MM.1S (cell line): Measurements from ENCODE around the gene FAM120AOS.

Source experiments
- DNase-seq: peaks from one replicate; pipeline ENCODE4 v3.0.0-alpha.2; 2015
- H2AFZ ChIP-seq: fragments of 300-600 bp; sonication (generic); 2 replicates; pipeline ENCODE4 v1.6.0; 2016; ENCODE audit warnings: antibody characterized with exemption, low read length
- H3F3A ChIP-seq: fragments of 300-600 bp; sonication (generic); 2 replicates; pipeline ENCODE4 v1.6.1; 2016; ENCODE audit warnings: mild to moderate bottlenecking, antibody characterized with exemption, low read length, moderate library complexity, mixed read lengths; ENCODE audit not compliant: insufficient read depth
- H3K27ac ChIP-seq: fragments of 300-600 bp; sonication (generic); 2 replicates; pipeline ENCODE4 v1.5.1; 2016; ENCODE audit warnings: mild to moderate bottlenecking, low read length
- H3K27me3 ChIP-seq: fragments of 300-600 bp; sonication (generic); replicated peaks from 2 replicates; pipeline ENCODE4 v1.6.0; 2016; ENCODE audit warnings: low read length; ENCODE audit not compliant: insufficient read depth
- H3K36me3 ChIP-seq: fragments of 300-600 bp; sonication (generic); replicated peaks from 2 replicates; pipeline ENCODE4 v1.6.1; 2016; ENCODE audit warnings: mild to moderate bottlenecking, low read length, mixed read lengths; ENCODE audit not compliant: insufficient read depth
- H3K4me1 ChIP-seq: fragments of 300-600 bp; sonication (generic); 2 replicates; pipeline ENCODE4 v1.6.1; 2016; ENCODE audit warnings: low read length, mixed read lengths
- H3K4me2 ChIP-seq: fragments of 300-600 bp; sonication (generic); 2 replicates; pipeline ENCODE4 v1.6.0; 2016; ENCODE audit warnings: low read depth, low read length
- H3K4me3 ChIP-seq: fragments of 300-600 bp; sonication (generic); 2 replicates; pipeline ENCODE4 v1.5.1; 2016; ENCODE audit warnings: low read length, mixed read lengths
- H3K79me2 ChIP-seq: fragments of 300-600 bp; sonication (generic); 2 replicates; pipeline ENCODE4 v1.6.1; 2016; ENCODE audit warnings: mixed run types, low read length, mixed read lengths
- H3K9ac ChIP-seq: fragments of 300-600 bp; sonication (generic); 2 replicates; pipeline ENCODE4 v1.6.1; 2016; ENCODE audit warnings: low read length, mixed read lengths
- H3K9me2 ChIP-seq: fragments of 300-600 bp; sonication (generic); replicated peaks from 2 replicates; pipeline ENCODE4 v1.6.1; 2016; ENCODE audit warnings: mild to moderate bottlenecking, low read length, mixed read lengths; ENCODE audit not compliant: insufficient read depth
- H3K9me3 ChIP-seq: fragments of 300-600 bp; sonication (generic); replicated peaks from 2 replicates; pipeline ENCODE4 v1.6.1; 2016; ENCODE audit warnings: mild to moderate bottlenecking, low read length, mixed read lengths; ENCODE audit not compliant: insufficient read depth
- H4K20me1 ChIP-seq: fragments of 300-600 bp; sonication (generic); 2 replicates; pipeline ENCODE4 v1.6.1; 2016; ENCODE audit warnings: mild to moderate bottlenecking, low read length, moderate library complexity, mixed read lengths; ENCODE audit not compliant: insufficient read depth
- CTCF ChIP-seq: fragments of 300-600 bp; sonication (generic); IDR thresholded peaks from 2 replicates; pipeline ENCODE4 v1.5.1; 2016; ENCODE audit warnings: antibody characterized with exemption, low read length, mixed read lengths
- EZH2 ChIP-seq: fragments of 300-600 bp; sonication (generic); optimal IDR thresholded peaks from 2 replicates; pipeline ENCODE3; 2017; ENCODE audit warnings: low read depth, mild to moderate bottlenecking, antibody characterized with exemption, low read length, mixed read lengths
- EZH2phosphoT487 ChIP-seq: fragments of 300-600 bp; sonication (generic); IDR thresholded peaks from 2 replicates; pipeline ENCODE4 v1.6.1; 2018; ENCODE audit warnings: antibody characterized with exemption, low read length

Gene FAM120AOS

GRCh38 chr9:93473411-93473810 lies 20.0 kb upstream of the FAM120AOS start:
- DNase-seq = no peak
- Histone ChIP-seq H3K4me1 (peaks cover 10% of the 10 kb centered on the region), H3K9ac (no peak overlapping the region), H3F3A (no peaks in the 10 kb centered on the region), H3K27me3 (no peaks in the 10 kb centered on the region), H2AFZ (no peak overlapping the region), H3K79me2 (peaks cover 96% of the 10 kb centered on the region), H3K4me2 (no peak overlapping the region), H3K4me3 (no peak overlapping the region), H4K20me1 (peaks cover 26% of the 10 kb centered on the region), H3K9me3 (no peaks in the 10 kb centered on the region), H3K27ac (no peak overlapping the region), H3K9me2 (no peaks in the 10 kb centered on the region), H3K36me3 (peaks cover 19% of the 10 kb centered on the region; the same call in 1 of the 2 replicates)
- TF ChIP-seq EZH2phosphoT487 = no peak
- TF ChIP-seq EZH2 = no peak
- TF ChIP-seq CTCF = no peak

- H3K4me1 ChIP-seq = peaks cover 25% of the 10 kb centered on the region
- H3K4me3 ChIP-seq = no peak overlapping the region
- H3K9me3 ChIP-seq = no peaks in the 10 kb centered on the region
- DNase-seq = no peak
- no peak overlapping the region for H3K9ac ChIP-seq
- H3F3A ChIP-seq = no peaks in the 10 kb centered on the region
- TF ChIP-seq EZH2 (no peak), EZH2phosphoT487 (no peak), CTCF (no peak)
- no peak overlapping the region for H3K27ac ChIP-seq
- H3K4me2 ChIP-seq = no peak overlapping the region
- no peaks in the 10 kb centered on the region for H3K9me2 ChIP-seq
- no peaks in the 10 kb centered on the region for H3K27me3 ChIP-seq
- peaks cover 98% of the 10 kb centered on the region for H3K79me2 ChIP-seq
- H3K36me3 ChIP-seq = peaks cover 10% of the 10 kb centered on the region; the same call in 1 of the 2 replicates
- no peak overlapping the region for H2AFZ ChIP-seq
- peaks cover 37% of the 10 kb centered on the region for H4K20me1 ChIP-seq
Measured at GRCh38 chr9:93471124-93471523, 17.7 kb upstream of the FAM120AOS start.

DNA sequence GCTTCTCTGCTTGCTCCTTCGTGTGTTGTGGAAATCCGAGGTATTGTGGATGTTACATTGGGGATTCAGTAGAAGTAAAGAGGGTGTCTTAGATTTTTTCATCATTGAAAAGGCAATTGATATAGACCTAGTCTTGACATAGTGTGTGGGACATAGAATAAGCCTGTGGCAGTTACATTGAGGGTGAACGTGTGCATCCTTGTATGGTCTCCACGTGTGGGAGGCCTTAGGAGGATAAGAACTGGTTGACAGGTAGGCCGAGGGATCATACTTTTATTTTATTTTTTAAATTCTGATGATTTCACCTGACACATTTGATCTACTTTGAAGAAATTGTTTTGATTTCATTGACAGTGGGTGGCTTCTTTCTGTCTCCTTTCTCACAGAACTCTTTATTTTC lies 17.0 kb upstream of the FAM120AOS start:
- Histone ChIP-seq H4K20me1 (peaks cover 37% of the 10 kb centered on the region), H3K9ac (no peak overlapping the region), H3K79me2 (peaks cover 98% of the 10 kb centered on the region), H3K9me2 (no peaks in the 10 kb centered on the region), H3K9me3 (no peaks in the 10 kb centered on the region), H2AFZ (no peak overlapping the region), H3K36me3 (peaks cover 10% of the 10 kb centered on the region; the same call in 1 of the 2 replicates), H3K4me1 (peaks cover 25% of the 10 kb centered on the region), H3K4me2 (no peak overlapping the region), H3F3A (no peaks in the 10 kb centered on the region), H3K27me3 (no peaks in the 10 kb centered on the region), H3K27ac (no peak overlapping the region), H3K4me3 (no peak overlapping the region)
- TF ChIP-seq EZH2phosphoT487 = no peak
- no peak for TF ChIP-seq CTCF
- TF ChIP-seq EZH2 = no peak
- no peak for DNase-seq
